ENCODE measurements around the gene CASP9.
"Not testable (repeated sequence)": the region's sequence is repeated elsewhere in the genome, so short reads cannot be mapped to it uniquely, and the experiment has no call there.

Gene CASP9

GRCh38 chr1:15489052-15489736 lies 34.8 kb downstream of the CASP9 start:
- H3K9me3 ChIP-seq: no peaks in the 10 kb centered on the region
- no peaks in the 10 kb centered on the region for H3K4me1 ChIP-seq (ENCODE audit: control insufficient read depth in 1 of 2, insufficient read depth in 1 of 2, low read depth in 1 of 2, low read length in 1 of 2)
- H3K36me3 ChIP-seq: peaks cover 45% of the 10 kb centered on the region
- no peak overlapping the region for H3K4me3 ChIP-seq (ENCODE audit: low read depth in 1 of 2, low read length in 1 of 2)
- no peak overlapping the region for H3K27ac ChIP-seq
- H3K27me3 ChIP-seq: no peaks in the 10 kb centered on the region
- TF ChIP-seq, protein P1, sequence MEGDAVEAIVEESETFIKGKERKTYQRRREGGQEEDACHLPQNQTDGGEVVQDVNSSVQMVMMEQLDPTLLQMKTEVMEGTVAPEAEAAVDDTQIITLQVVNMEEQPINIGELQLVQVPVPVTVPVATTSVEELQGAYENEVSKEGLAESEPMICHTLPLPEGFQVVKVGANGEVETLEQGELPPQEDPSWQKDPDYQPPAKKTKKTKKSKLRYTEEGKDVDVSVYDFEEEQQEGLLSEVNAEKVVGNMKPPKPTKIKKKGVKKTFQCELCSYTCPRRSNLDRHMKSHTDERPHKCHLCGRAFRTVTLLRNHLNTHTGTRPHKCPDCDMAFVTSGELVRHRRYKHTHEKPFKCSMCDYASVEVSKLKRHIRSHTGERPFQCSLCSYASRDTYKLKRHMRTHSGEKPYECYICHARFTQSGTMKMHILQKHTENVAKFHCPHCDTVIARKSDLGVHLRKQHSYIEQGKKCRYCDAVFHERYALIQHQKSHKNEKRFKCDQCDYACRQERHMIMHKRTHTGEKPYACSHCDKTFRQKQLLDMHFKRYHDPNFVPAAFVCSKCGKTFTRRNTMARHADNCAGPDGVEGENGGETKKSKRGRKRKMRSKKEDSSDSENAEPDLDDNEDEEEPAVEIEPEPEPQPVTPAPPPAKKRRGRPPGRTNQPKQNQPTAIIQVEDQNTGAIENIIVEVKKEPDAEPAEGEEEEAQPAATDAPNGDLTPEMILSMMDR (IDR thresholded peaks at IDR 0.05): no peak

GRCh38 chr1:15488371-15488770 lies 35.6 kb downstream of the CASP9 start:
- no peak overlapping the region for H3K4me3 ChIP-seq (ENCODE audit: low read depth in 1 of 2, low read length in 1 of 2)
- peaks cover 36% of the 10 kb centered on the region for H3K36me3 ChIP-seq
- H3K9me3 ChIP-seq: no peaks in the 10 kb centered on the region
- no peaks in the 10 kb centered on the region for H3K27me3 ChIP-seq
- H3K27ac ChIP-seq: no peak overlapping the region
- TF ChIP-seq, protein P1 (IDR thresholded peaks at IDR 0.05): no peak
- H3K4me1 ChIP-seq (ENCODE audit: control insufficient read depth in 1 of 2, insufficient read depth in 1 of 2, low read depth in 1 of 2, low read length in 1 of 2): no peaks in the 10 kb centered on the region

DNA sequence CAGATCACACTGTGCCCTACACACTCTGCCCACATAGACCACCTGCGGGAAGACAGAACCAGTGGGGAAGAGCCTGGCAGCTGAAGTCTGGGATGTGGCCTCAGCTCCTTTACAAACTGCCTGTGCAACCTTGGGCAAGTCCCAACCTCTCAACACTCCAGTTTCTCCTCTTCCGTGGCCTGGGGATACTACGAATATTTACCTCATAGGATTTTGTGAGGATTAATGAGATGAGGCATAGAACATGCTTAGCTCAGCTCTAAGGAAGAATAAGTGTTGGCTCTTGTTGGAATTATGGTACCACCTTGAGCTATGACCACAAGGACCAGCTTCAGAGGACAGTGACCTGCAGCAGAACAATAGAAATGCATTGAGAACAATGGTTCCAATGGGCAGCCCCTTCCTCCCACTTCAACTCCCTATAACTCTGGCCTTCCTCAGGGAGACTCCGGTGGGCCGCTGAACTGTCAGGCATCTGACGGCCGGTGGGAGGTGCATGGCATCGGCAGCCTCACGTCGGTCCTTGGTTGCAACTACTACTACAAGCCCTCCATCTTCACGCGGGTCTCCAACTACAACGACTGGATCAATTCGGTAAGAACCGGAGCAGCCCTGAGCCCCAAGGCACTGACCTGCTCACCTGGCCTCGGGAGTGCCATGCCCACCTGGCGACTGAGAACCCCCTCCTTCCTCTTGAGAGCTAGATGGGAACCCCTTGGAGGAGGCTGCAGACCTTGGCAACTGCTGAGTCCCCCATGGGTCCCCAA lies 37.0 kb downstream of the CASP9 start:
- H3K36me3 ChIP-seq: peaks cover 23% of the 10 kb centered on the region
- H3K27me3 ChIP-seq; H3K4me1 ChIP-seq (ENCODE audit: control insufficient read depth in 1 of 2, insufficient read depth in 1 of 2, low read depth in 1 of 2, low read length in 1 of 2); H3K9me3 ChIP-seq; H3K27ac ChIP-seq; H3K4me3 ChIP-seq (ENCODE audit: low read depth in 1 of 2, low read length in 1 of 2): not testable (repeated sequence)

GRCh38 chr1:15485636-15486035 lies 38.4 kb downstream of the CASP9 start:
- Histone ChIP-seq H3K27me3 (no peaks in the 10 kb centered on the region), H3K4me1 (ENCODE audit: control insufficient read depth in 1 of 2, insufficient read depth in 1 of 2, low read depth in 1 of 2, low read length in 1 of 2) (no peaks in the 10 kb centered on the region), H3K27ac (no peak overlapping the region), H3K9me3 (no peaks in the 10 kb centered on the region), H3K36me3 (peaks cover 11% of the 10 kb centered on the region), H3K4me3 (ENCODE audit: low read depth in 1 of 2, low read length in 1 of 2) (no peak overlapping the region)
- TF ChIP-seq, protein P1 (IDR thresholded peaks at IDR 0.05): no peak

- not testable (repeated sequence) for H3K9me3 ChIP-seq; H3K27me3 ChIP-seq; H3K4me3 ChIP-seq (ENCODE audit: low read depth in 1 of 2, low read length in 1 of 2); H3K36me3 ChIP-seq; H3K4me1 ChIP-seq (ENCODE audit: control insufficient read depth in 1 of 2, insufficient read depth in 1 of 2, low read depth in 1 of 2, low read length in 1 of 2); H3K27ac ChIP-seq
These were observed 39.6 kb downstream of the CASP9 start for GRCh38 chr1:15484443-15484842.

DNA sequence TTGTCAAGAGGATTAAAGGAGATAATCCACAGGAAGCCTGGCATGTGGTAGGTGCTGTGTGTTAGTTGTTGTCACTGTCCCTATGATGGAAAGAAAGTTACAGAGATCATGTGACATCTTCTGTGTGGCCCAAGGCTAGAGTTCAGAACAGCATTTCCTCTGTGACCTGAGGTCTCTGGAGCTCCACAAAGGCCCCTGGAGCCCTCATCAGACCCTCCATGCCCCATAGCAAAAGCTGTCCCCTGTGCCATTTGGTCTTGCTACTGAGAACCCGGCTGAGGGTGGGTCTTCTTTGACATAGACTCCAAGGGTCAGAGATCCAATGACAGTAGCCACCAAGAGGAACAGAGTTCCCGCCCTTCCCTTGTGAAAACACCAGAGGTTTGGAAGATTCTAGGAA lies 40.0 kb downstream of the CASP9 start:
- no peak overlapping the region for H3K4me3 ChIP-seq (ENCODE audit: low read depth in 1 of 2, low read length in 1 of 2)
- H3K9me3 ChIP-seq: no peaks in the 10 kb centered on the region
- TF ChIP-seq, protein P1 (IDR thresholded peaks at IDR 0.05): no peak
- H3K27ac ChIP-seq: no peak overlapping the region
- no peaks in the 10 kb centered on the region for H3K4me1 ChIP-seq (ENCODE audit: control insufficient read depth in 1 of 2, insufficient read depth in 1 of 2, low read depth in 1 of 2, low read length in 1 of 2)
- no peaks in the 10 kb centered on the region for H3K27me3 ChIP-seq
- peaks cover 4% of the 10 kb centered on the region for H3K36me3 ChIP-seq

DNA sequence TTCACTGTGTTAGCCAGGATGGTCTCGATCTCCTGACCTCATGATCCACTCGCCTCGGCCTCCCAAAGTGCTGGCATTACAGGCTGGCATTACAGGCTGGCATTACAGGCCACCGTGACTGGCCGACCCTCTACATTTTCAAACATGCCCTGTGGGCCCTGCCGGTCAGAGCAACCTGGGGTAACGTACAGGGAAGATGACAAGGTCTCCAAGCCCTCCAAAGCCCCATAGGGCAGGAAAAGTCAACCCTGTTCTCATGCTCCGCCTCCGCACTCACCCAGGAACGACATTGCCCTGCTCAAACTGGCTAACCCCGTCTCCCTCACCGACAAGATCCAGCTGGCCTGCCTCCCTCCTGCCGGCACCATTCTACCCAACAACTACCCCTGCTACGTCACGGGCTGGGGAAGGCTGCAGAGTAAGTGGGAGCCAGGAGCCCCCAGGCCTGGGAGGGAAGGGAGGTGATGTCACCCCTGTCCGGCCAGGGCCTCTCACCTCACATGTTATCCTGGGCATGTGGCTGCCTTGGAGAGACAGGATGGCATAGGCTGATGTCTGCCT lies 41.0 kb downstream of the CASP9 start:
- H3K27ac ChIP-seq; H3K9me3 ChIP-seq; H3K27me3 ChIP-seq; H3K4me3 ChIP-seq (ENCODE audit: low read depth in 1 of 2, low read length in 1 of 2); H3K4me1 ChIP-seq (ENCODE audit: control insufficient read depth in 1 of 2, insufficient read depth in 1 of 2, low read depth in 1 of 2, low read length in 1 of 2); H3K36me3 ChIP-seq: not testable (repeated sequence)

- not testable (repeated sequence) for H3K27ac ChIP-seq
These were observed 41.6 kb downstream of the CASP9 start for GRCh38 chr1:15482455-15482854.

More at GRCh38 chr1:15482455-15482854, 41.6 kb downstream of the CASP9 start:
- not testable (repeated sequence) for H3K4me3 ChIP-seq (ENCODE audit: low read depth in 1 of 2, low read length in 1 of 2); H3K36me3 ChIP-seq; H3K27me3 ChIP-seq; H3K9me3 ChIP-seq; H3K4me1 ChIP-seq (ENCODE audit: control insufficient read depth in 1 of 2, insufficient read depth in 1 of 2, low read depth in 1 of 2, low read length in 1 of 2)
